PC-3 (cell line): ENCODE data around the gene OR5H15. TPM values are rescaled to one million over a fixed set of nuclear protein-coding genes. Genes with fewer than 3 reads are reported as not detected.

Experiments used
- ATAC-seq: fragments of 200-7000 bp; cut with Tn5 transposase; 2 replicates; pipeline ENCODE4 v1.9.1; 2020; ENCODE audit warnings: mild to moderate bottlenecking, moderate library complexity
- BruUV-seq: library from RNA; stranded (reverse); fragments of 400-500 nt; replicated peaks from 2 replicates; lab custom pipeline; 2021; lab: Mats Ljungman, UMichigan
- CTCF ChIA-PET: fragments of 300-600 bp; sonication (Branson Sonifier 250); formaldehyde crosslinking; loops from one replicate; lab custom pipeline; 2022; ENCODE audit warnings: antibody characterized with exemption; lab: Charles Lee
- POLR2A ChIA-PET: fragments of 300-600 bp; sonication (Branson Sonifier 250); formaldehyde crosslinking; loops from one replicate; lab custom pipeline; 2022; ENCODE audit warnings: antibody characterized with exemption; ENCODE audit not compliant: unreplicated experiment; lab: Charles Lee
- DNase-seq: peaks from one replicate; pipeline ENCODE4 v3.0.0-alpha.2; 2015
- H2AFZ ChIP-seq: fragments of 300-600 bp; sonication (generic); 2 replicates; pipeline ENCODE4 v1.6.0; 2016; ENCODE audit warnings: antibody characterized with exemption, low read length
- H3F3A ChIP-seq: fragments of 300-600 bp; sonication (generic); one replicate; pipeline ENCODE4 v1.6.0; 2017; ENCODE audit warnings: antibody characterized with exemption, low read length, control low read depth, mild to moderate bottlenecking; ENCODE audit not compliant: unreplicated experiment
- H3K27ac ChIP-seq: fragments of 300-600 bp; sonication (generic); 2 replicates; pipeline ENCODE4 v1.5.1; 2016; ENCODE audit warnings: mild to moderate bottlenecking, low read length
- H3K27me3 ChIP-seq: fragments of 300-600 bp; sonication (generic); 2 replicates; pipeline ENCODE4 v1.6.1; 2016; ENCODE audit warnings: low read length, mixed read lengths
- H3K36me3 ChIP-seq: fragments of 300-600 bp; sonication (generic); 2 replicates; pipeline ENCODE4 v1.6.1; 2016; ENCODE audit warnings: low read depth, mixed run types, low read length, mixed read lengths
- H3K4me1 ChIP-seq: fragments of 300-600 bp; sonication (generic); 2 replicates; pipeline ENCODE4 v1.5.1; 2016; ENCODE audit warnings: low read length; ENCODE audit not compliant: insufficient read depth
- H3K4me2 ChIP-seq: fragments of 300-600 bp; sonication (generic); 2 replicates; pipeline ENCODE4 v1.6.0; 2016; ENCODE audit warnings: low read length
- H3K4me3 ChIP-seq: fragments of 300-600 bp; sonication (generic); 2 replicates; pipeline ENCODE4 v1.5.1; 2016; ENCODE audit warnings: mild to moderate bottlenecking, low read length, mixed read lengths
- H3K79me2 ChIP-seq: fragments of 300-600 bp; sonication (generic); 2 replicates; pipeline ENCODE4 v1.6.1; 2017; ENCODE audit warnings: low read length, mixed read lengths
- H3K9ac ChIP-seq: fragments of 300-600 bp; sonication (generic); 2 replicates; pipeline ENCODE4 v1.6.0; 2016; ENCODE audit warnings: mild to moderate bottlenecking, low read length
- H3K9me2 ChIP-seq: fragments of 300-600 bp; sonication (generic); replicated peaks from 2 replicates; pipeline ENCODE4 v1.6.1; 2016; ENCODE audit warnings: mixed run types, low read length, mixed read lengths
- H3K9me3 ChIP-seq: fragments of 300-600 bp; sonication (generic); 2 replicates; pipeline ENCODE4 v1.6.1; 2016; ENCODE audit warnings: low read length, mixed read lengths
- H4K20me1 ChIP-seq: fragments of 300-600 bp; sonication (generic); 2 replicates; pipeline ENCODE4 v1.6.1; 2016; ENCODE audit warnings: low read length, mixed read lengths
- EZH2 ChIP-seq: fragments of 300-600 bp; sonication (generic); IDR thresholded peaks from one replicate; pipeline ENCODE4 v1.6.1; 2017; ENCODE audit warnings: antibody characterized with exemption, mild to moderate bottlenecking, low read length; ENCODE audit not compliant: unreplicated experiment
- EZH2phosphoT487 ChIP-seq: fragments of 300-600 bp; sonication (generic); IDR thresholded peaks from 2 replicates; pipeline ENCODE4 v1.6.1; 2018; ENCODE audit warnings: mild to moderate bottlenecking, antibody characterized with exemption, low read length, borderline replicate concordance
- intact Hi-C: fragments of 100-400 bp; cut with micrococcal nuclease; formaldehyde crosslinking; loops from 2 replicates; pipeline ENCODE4 v1.9.0; 2023
- total RNA-seq: library from RNA; depleted of rRNA; stranded (reverse); fragments of >200 nt; gene quantifications from 2 replicates; pipeline ENCODE4 v1.2.3, GENCODE V29; 2014
- TF ChIP-seq, protein P1 (sequence below): fragments of 300-600 bp; sonication (generic); conservative IDR thresholded peaks from 2 replicates; pipeline ENCODE4 v1.5.1; 2017; ENCODE audit warnings: antibody characterized with exemption, low read depth, mild to moderate bottlenecking, low read length

OR5H15 gene
- total RNA-seq, 1 experiment from 2014 or later = not detected

DNA sequence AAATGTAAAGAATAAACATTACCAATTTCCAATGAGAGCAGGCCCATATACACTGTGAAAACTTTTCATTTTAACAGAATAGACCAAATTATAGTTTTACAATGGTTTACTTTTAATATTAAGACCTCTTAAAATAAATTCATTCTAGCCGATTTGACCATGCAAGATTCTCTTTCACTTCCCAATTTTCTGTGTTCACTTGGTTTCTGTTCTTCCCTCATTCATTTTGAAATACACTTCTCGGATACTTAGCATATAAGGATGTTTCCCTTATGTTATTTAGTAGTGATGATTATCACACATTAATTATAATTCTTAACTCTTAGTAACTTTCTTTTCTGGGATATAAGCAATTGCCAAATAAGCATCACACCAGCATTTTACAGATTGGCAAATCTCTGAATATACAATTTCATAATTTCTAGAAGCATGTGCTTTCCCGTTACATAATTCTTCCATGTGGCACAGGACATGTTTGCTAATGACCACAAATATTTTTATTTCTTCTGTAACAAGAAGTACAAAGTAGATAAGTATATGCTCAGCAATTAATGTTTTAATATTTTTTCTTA lies 13.9 kb downstream of the OR5H15 start:
- H3F3A ChIP-seq = no peaks in the 10 kb centered on the region
- H3K4me1 ChIP-seq = no peaks in the 10 kb centered on the region
- H3K79me2 ChIP-seq = no peaks in the 10 kb centered on the region
- no peak overlapping the region for H2AFZ ChIP-seq
- POLR2A ChIA-PET = no interaction called here
- BruUV-seq = no TSS peak
- 0 out of 2 replicates have a peak, but pooled peaks cover 3% of the 10 kb centered on the region for H3K9me2 ChIP-seq
- H3K4me2 ChIP-seq = no peak overlapping the region
- no peak overlapping the region for H3K9ac ChIP-seq
- H3K4me3 ChIP-seq = no peak overlapping the region
- TF ChIP-seq EZH2phosphoT487 (no peak), EZH2 (no peak)
- TF ChIP-seq, protein P1, sequence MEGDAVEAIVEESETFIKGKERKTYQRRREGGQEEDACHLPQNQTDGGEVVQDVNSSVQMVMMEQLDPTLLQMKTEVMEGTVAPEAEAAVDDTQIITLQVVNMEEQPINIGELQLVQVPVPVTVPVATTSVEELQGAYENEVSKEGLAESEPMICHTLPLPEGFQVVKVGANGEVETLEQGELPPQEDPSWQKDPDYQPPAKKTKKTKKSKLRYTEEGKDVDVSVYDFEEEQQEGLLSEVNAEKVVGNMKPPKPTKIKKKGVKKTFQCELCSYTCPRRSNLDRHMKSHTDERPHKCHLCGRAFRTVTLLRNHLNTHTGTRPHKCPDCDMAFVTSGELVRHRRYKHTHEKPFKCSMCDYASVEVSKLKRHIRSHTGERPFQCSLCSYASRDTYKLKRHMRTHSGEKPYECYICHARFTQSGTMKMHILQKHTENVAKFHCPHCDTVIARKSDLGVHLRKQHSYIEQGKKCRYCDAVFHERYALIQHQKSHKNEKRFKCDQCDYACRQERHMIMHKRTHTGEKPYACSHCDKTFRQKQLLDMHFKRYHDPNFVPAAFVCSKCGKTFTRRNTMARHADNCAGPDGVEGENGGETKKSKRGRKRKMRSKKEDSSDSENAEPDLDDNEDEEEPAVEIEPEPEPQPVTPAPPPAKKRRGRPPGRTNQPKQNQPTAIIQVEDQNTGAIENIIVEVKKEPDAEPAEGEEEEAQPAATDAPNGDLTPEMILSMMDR = no peak
- H3K36me3 ChIP-seq = no peaks in the 10 kb centered on the region
- no peaks in the 10 kb centered on the region for H4K20me1 ChIP-seq
- no peaks in the 10 kb centered on the region for H3K9me3 ChIP-seq
- intact Hi-C loops = no loop called here
- DNase-seq = no peak
- ATAC-seq = no peak
- CTCF ChIA-PET = no interaction called here
- H3K27me3 ChIP-seq = no peaks in the 10 kb centered on the region
- H3K27ac ChIP-seq = no peak overlapping the region

DNA sequence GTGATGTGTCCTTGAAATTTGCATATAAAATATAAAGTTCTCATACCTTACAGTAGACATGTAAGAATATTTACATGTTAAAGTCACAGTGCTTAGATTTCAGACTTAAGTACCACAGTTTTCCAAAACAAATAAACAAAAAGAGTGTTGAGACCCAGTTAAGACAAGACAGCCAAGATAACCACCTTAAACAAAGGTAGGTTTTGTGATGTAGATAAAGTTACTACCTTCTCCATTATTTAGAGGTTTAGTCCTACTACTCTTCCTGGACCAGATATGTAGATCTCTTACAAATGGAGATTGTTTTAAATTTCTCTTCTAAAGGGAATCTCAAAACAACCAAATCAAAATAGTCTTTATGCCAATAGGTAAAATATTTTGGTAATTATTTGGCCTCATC lies 15.7 kb downstream of the OR5H15 start:
- intact Hi-C loops = loop anchor here (2.0 kb wide), 1 partner anchor 41 kb away; no protein-coding TSS in a partner anchor
- H3K36me3 ChIP-seq = no peaks in the 10 kb centered on the region
- BruUV-seq = no TSS peak
- POLR2A ChIA-PET = no interaction called here
- ATAC-seq (no peak), DNase-seq (no peak)
- no peaks in the 10 kb centered on the region for H3K9me3 ChIP-seq
- no peak overlapping the region for H3K4me2 ChIP-seq
- no peaks in the 10 kb centered on the region for H3F3A ChIP-seq
- CTCF ChIA-PET = no interaction called here
- H3K4me1 ChIP-seq = no peaks in the 10 kb centered on the region
- no peaks in the 10 kb centered on the region for H3K79me2 ChIP-seq
- no peaks in the 10 kb centered on the region for H3K27me3 ChIP-seq
- H3K9me2 ChIP-seq = 0 out of 2 replicates have a peak, but pooled peaks cover 3% of the 10 kb centered on the region
- H4K20me1 ChIP-seq = no peaks in the 10 kb centered on the region
- H3K4me3 ChIP-seq = no peak overlapping the region
- H3K27ac ChIP-seq = no peak overlapping the region
- TF ChIP-seq EZH2 (no peak), EZH2phosphoT487 (no peak)
- TF ChIP-seq, protein P1 = no peak
- H3K9ac ChIP-seq = no peak overlapping the region
- no peak overlapping the region for H2AFZ ChIP-seq

DNA sequence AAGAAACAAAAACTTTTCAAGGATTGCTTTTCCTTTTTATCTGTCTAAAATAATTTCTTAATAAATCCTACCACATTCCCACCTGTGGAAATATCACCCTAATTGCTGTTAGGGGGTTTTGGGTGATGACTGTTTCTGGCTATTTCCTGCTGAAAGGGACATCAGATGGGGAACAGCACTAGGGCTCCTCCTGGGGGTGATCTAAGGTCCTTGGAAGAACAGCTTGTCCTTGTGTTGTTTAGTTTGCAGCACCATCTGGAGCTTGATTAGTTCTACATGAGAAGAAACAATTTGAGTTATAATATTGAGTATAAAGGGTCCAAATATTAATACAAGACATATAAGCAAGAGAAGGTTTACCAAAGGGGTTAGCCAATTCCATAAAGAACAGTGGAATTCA lies 18.7 kb downstream of the OR5H15 start:
- H3K36me3 ChIP-seq = no peaks in the 10 kb centered on the region
- no peak overlapping the region for H3K9ac ChIP-seq
- H4K20me1 ChIP-seq = no peaks in the 10 kb centered on the region
- no peaks in the 10 kb centered on the region for H3K4me1 ChIP-seq
- peak; percentile 48 for ATAC-seq
- no peak overlapping the region for H3K4me3 ChIP-seq
- no peaks in the 10 kb centered on the region for H3F3A ChIP-seq
- no peak overlapping the region for H2AFZ ChIP-seq
- no peak for TF ChIP-seq EZH2phosphoT487
- TF ChIP-seq, protein P1 = peak; percentile 29; the same call in 1 of the 2 replicates
- TF ChIP-seq EZH2 = no peak
- H3K9me2 ChIP-seq = 0 out of 2 replicates have a peak, but pooled peaks cover 3% of the 10 kb centered on the region
- ChIA-PET POLR2A (no interaction called here), CTCF (no interaction called here)
- no TSS peak for BruUV-seq
- H3K4me2 ChIP-seq = no peak overlapping the region
- H3K79me2 ChIP-seq = no peaks in the 10 kb centered on the region
- 0 out of 2 replicates have a peak, but pooled peaks cover 2% of the 10 kb centered on the region for H3K27me3 ChIP-seq
- DNase-seq = no peak
- H3K9me3 ChIP-seq = no peaks in the 10 kb centered on the region
- H3K27ac ChIP-seq = no peak overlapping the region
- intact Hi-C loops = loop anchor here (2.0 to 5.0 kb wide), 2 partner anchors 146 to 387 kb away; no protein-coding TSS in a partner anchor
